ENCODE results near the gene PAGR1.
A peak's percentile ranks its signal among the peaks of the same experiment; 100 is the strongest.
"Not testable (repeated sequence)": the region's sequence is repeated elsewhere in the genome, so short reads cannot be mapped to it uniquely, and the experiment has no call there.

Gene PAGR1

GRCh38 chr16:29779474-29779873 is 36.5 kb upstream of the PAGR1 start:
- peaks cover 5% of the 10 kb centered on the region for H3K27me3 ChIP-seq (ENCODE audit: control insufficient read depth, insufficient read depth, low read length, poor library complexity, severe bottlenecking)
- WGBS, 2 experiments: 77 to 78% methylated on average over 10 of the region's 10 CpGs
- H3K27ac ChIP-seq (ENCODE audit: insufficient read depth, low read depth, low read length, poor library complexity, severe bottlenecking): no peak overlapping the region
- no peaks in the 10 kb centered on the region for H3K36me3 ChIP-seq (ENCODE audit: control insufficient read depth, insufficient read depth, low read length)
- H3K9me3 ChIP-seq (ENCODE audit: control insufficient read depth, low read length): no peaks in the 10 kb centered on the region
- H3K4me1 ChIP-seq (ENCODE audit: control insufficient read depth, insufficient read depth, low read length): no peaks in the 10 kb centered on the region
- no peak overlapping the region for H3K4me3 ChIP-seq (ENCODE audit: insufficient read depth, low read depth, low read length)

GRCh38 chr16:29783094-29783953 is 32.6 kb upstream of the PAGR1 start:
- H3K27ac ChIP-seq (ENCODE audit: insufficient read depth, low read depth, low read length, poor library complexity, severe bottlenecking); H3K9me3 ChIP-seq (ENCODE audit: control insufficient read depth, low read length); H3K27me3 ChIP-seq (ENCODE audit: control insufficient read depth, insufficient read depth, low read length, poor library complexity, severe bottlenecking); H3K4me1 ChIP-seq (ENCODE audit: control insufficient read depth, insufficient read depth, low read length); H3K36me3 ChIP-seq (ENCODE audit: control insufficient read depth, insufficient read depth, low read length); H3K4me3 ChIP-seq (ENCODE audit: insufficient read depth, low read depth, low read length): not testable (repeated sequence)
- 89 to 90% methylated on average over 13 of the region's 13 CpGs for WGBS, 2 experiments

- WGBS, 2 experiments: 91 to 100% methylated on average over 1 to 2 of the region's 2 CpGs
- no peak overlapping the region for H3K27ac ChIP-seq (ENCODE audit: insufficient read depth, low read depth, low read length, poor library complexity, severe bottlenecking)
Observed at GRCh38 chr16:29784157-29784556, 31.8 kb upstream of the PAGR1 start.

GRCh38 chr16:29784901-29785500 is 31.0 kb upstream of the PAGR1 start:
- Histone ChIP-seq H3K27me3 (ENCODE audit: control insufficient read depth, insufficient read depth, low read length, poor library complexity, severe bottlenecking) (no peaks in the 10 kb centered on the region), H3K4me1 (ENCODE audit: control insufficient read depth, insufficient read depth, low read length) (no peaks in the 10 kb centered on the region), H3K9me3 (ENCODE audit: control insufficient read depth, low read length) (no peaks in the 10 kb centered on the region), H3K4me3 (ENCODE audit: insufficient read depth, low read depth, low read length) (peak overlapping the region; percentile 10), H3K36me3 (ENCODE audit: control insufficient read depth, insufficient read depth, low read length) (no peaks in the 10 kb centered on the region), H3K27ac (ENCODE audit: insufficient read depth, low read depth, low read length, poor library complexity, severe bottlenecking) (no peak overlapping the region)
- WGBS, 2 experiments: 8 to 9% methylated on average over 38 of the region's 38 CpGs

More at GRCh38 chr16:29784157-29784556, 31.8 kb upstream of the PAGR1 start:
- Histone ChIP-seq H3K9me3 (ENCODE audit: control insufficient read depth, low read length) (no peaks in the 10 kb centered on the region), H3K27me3 (ENCODE audit: control insufficient read depth, insufficient read depth, low read length, poor library complexity, severe bottlenecking) (no peaks in the 10 kb centered on the region), H3K4me3 (ENCODE audit: insufficient read depth, low read depth, low read length) (no peak overlapping the region), H3K4me1 (ENCODE audit: control insufficient read depth, insufficient read depth, low read length) (no peaks in the 10 kb centered on the region), H3K36me3 (ENCODE audit: control insufficient read depth, insufficient read depth, low read length) (no peaks in the 10 kb centered on the region)

GRCh38 chr16:29787155-29787554 is 28.8 kb upstream of the PAGR1 start:
- H3K4me3 ChIP-seq (ENCODE audit: insufficient read depth, low read depth, low read length); H3K27ac ChIP-seq (ENCODE audit: insufficient read depth, low read depth, low read length, poor library complexity, severe bottlenecking); H3K27me3 ChIP-seq (ENCODE audit: control insufficient read depth, insufficient read depth, low read length, poor library complexity, severe bottlenecking); H3K36me3 ChIP-seq (ENCODE audit: control insufficient read depth, insufficient read depth, low read length); H3K9me3 ChIP-seq (ENCODE audit: control insufficient read depth, low read length); H3K4me1 ChIP-seq (ENCODE audit: control insufficient read depth, insufficient read depth, low read length): not testable (repeated sequence)
- WGBS, 2 experiments: 87 to 88% methylated on average over 4 of the region's 4 CpGs

- H3K4me3 ChIP-seq (ENCODE audit: insufficient read depth, low read depth, low read length): peak overlapping the region; percentile 100
- 81 to 83% methylated on average over 20 of the region's 20 CpGs for WGBS, 2 experiments
- peak overlapping the region; percentile 83 for H3K27ac ChIP-seq (ENCODE audit: insufficient read depth, low read depth, low read length, poor library complexity, severe bottlenecking)
- peaks cover 5% of the 10 kb centered on the region for H3K36me3 ChIP-seq (ENCODE audit: control insufficient read depth, insufficient read depth, low read length)
- H3K4me1 ChIP-seq (ENCODE audit: control insufficient read depth, insufficient read depth, low read length): no peaks in the 10 kb centered on the region
- no peaks in the 10 kb centered on the region for H3K9me3 ChIP-seq (ENCODE audit: control insufficient read depth, low read length)
- H3K27me3 ChIP-seq (ENCODE audit: control insufficient read depth, insufficient read depth, low read length, poor library complexity, severe bottlenecking): no peaks in the 10 kb centered on the region
Observed at GRCh38 chr16:29789775-29790182, 26.2 kb upstream of the PAGR1 start.

- Histone ChIP-seq H3K9me3 (ENCODE audit: control insufficient read depth, low read length) (no peaks in the 10 kb centered on the region), H3K36me3 (ENCODE audit: control insufficient read depth, insufficient read depth, low read length) (peaks cover 5% of the 10 kb centered on the region), H3K4me1 (ENCODE audit: control insufficient read depth, insufficient read depth, low read length) (no peaks in the 10 kb centered on the region), H3K27ac (ENCODE audit: insufficient read depth, low read depth, low read length, poor library complexity, severe bottlenecking) (peak within 1 kb of the TSS; percentile 83), H3K4me3 (ENCODE audit: insufficient read depth, low read depth, low read length) (peak within 1 kb of the TSS; percentile 100), H3K27me3 (ENCODE audit: control insufficient read depth, insufficient read depth, low read length, poor library complexity, severe bottlenecking) (no peaks in the 10 kb centered on the region)
- 2% methylated on average over 67 of the region's 67 CpGs for WGBS, 2 experiments
Observed at GRCh38 chr16:29790183-29790948, 25.6 kb upstream of the PAGR1 start, which contains the start of gene KIF22. Gene KIF22, plus strand, starts transcription at chr16:29790751. Its CDS starts 9 bp downstream, at chr16:29790760.

- H3K4me3 ChIP-seq (ENCODE audit: insufficient read depth, low read depth, low read length): peak overlapping the region; percentile 100
- H3K4me1 ChIP-seq (ENCODE audit: control insufficient read depth, insufficient read depth, low read length): no peaks in the 10 kb centered on the region
- H3K36me3 ChIP-seq (ENCODE audit: control insufficient read depth, insufficient read depth, low read length): peaks cover 6% of the 10 kb centered on the region
- H3K9me3 ChIP-seq (ENCODE audit: control insufficient read depth, low read length): no peaks in the 10 kb centered on the region
- WGBS, 2 experiments: 2% methylated on average over 31 of the region's 31 CpGs
- H3K27me3 ChIP-seq (ENCODE audit: control insufficient read depth, insufficient read depth, low read length, poor library complexity, severe bottlenecking): no peaks in the 10 kb centered on the region
- peak overlapping the region; percentile 11 for H3K27ac ChIP-seq (ENCODE audit: insufficient read depth, low read depth, low read length, poor library complexity, severe bottlenecking)
Observed at GRCh38 chr16:29790949-29791844, 24.8 kb upstream of the PAGR1 start.

GRCh38 chr16:29791845-29792807 is 23.8 kb upstream of the PAGR1 start:
- WGBS, 2 experiments: 83 to 89% methylated on average over 9 of the region's 9 CpGs
- Histone ChIP-seq H3K9me3 (ENCODE audit: control insufficient read depth, low read length) (no peaks in the 10 kb centered on the region), H3K27ac (ENCODE audit: insufficient read depth, low read depth, low read length, poor library complexity, severe bottlenecking) (no peak overlapping the region), H3K4me1 (ENCODE audit: control insufficient read depth, insufficient read depth, low read length) (no peaks in the 10 kb centered on the region), H3K27me3 (ENCODE audit: control insufficient read depth, insufficient read depth, low read length, poor library complexity, severe bottlenecking) (no peaks in the 10 kb centered on the region), H3K4me3 (ENCODE audit: insufficient read depth, low read depth, low read length) (peak overlapping the region; percentile 100), H3K36me3 (ENCODE audit: control insufficient read depth, insufficient read depth, low read length) (peaks cover 16% of the 10 kb centered on the region)
